HUES48 (cell line): ENCODE data around the gene DOP1B.
A peak's percentile ranks its signal among the peaks of the same experiment; 100 is the strongest.

Experiments
- H3K27ac ChIP-seq: one replicate; pipeline ENCODE4 v1.7.0; 2013; ENCODE audit warnings: low read depth, low read length, inconsistent platforms
- H3K27me3 ChIP-seq: 2 replicates; pipeline ENCODE4 v1.6.1; 2013; ENCODE audit warnings: mild to moderate bottlenecking, low read length; ENCODE audit not compliant: control insufficient read depth, insufficient read depth
- H3K36me3 ChIP-seq: 2 replicates; pipeline ENCODE4 v1.6.1; 2013; ENCODE audit warnings: low read length; ENCODE audit not compliant: control insufficient read depth, insufficient read depth
- H3K4me1 ChIP-seq: 2 replicates; pipeline ENCODE4 v1.6.1; 2013; ENCODE audit warnings: mild to moderate bottlenecking, low read length; ENCODE audit not compliant: control insufficient read depth, insufficient read depth
- H3K4me3 ChIP-seq: 2 replicates; pipeline ENCODE4 v1.5.1; 2013; ENCODE audit warnings: mild to moderate bottlenecking, low read depth, low read length
- H3K9ac ChIP-seq: 2 replicates; pipeline ENCODE4 v1.6.1; 2013; ENCODE audit warnings: mild to moderate bottlenecking, low read depth, low read length, moderate library complexity
- H3K9me3 ChIP-seq: 2 replicates; pipeline ENCODE4 v1.6.1; 2013; ENCODE audit warnings: low read length; ENCODE audit not compliant: control insufficient read depth, insufficient read depth

Gene DOP1B

GRCh38 chr21:36202726-36203602 is 46.3 kb downstream of the DOP1B start:
- no peaks in the 10 kb centered on the region for H3K4me1 ChIP-seq
- no peaks in the 10 kb centered on the region for H3K36me3 ChIP-seq
- no peaks in the 10 kb centered on the region for H3K9me3 ChIP-seq
- no peaks in the 10 kb centered on the region for H3K27me3 ChIP-seq
- no peak overlapping the region for H3K9ac ChIP-seq
- H3K4me3 ChIP-seq: no peak overlapping the region
- peak overlapping the region; percentile 12 for H3K27ac ChIP-seq

GRCh38 chr21:36203603-36203889 is 46.9 kb downstream of the DOP1B start:
- no peaks in the 10 kb centered on the region for H3K27me3 ChIP-seq
- H3K9ac ChIP-seq: no peak overlapping the region
- H3K4me1 ChIP-seq: no peaks in the 10 kb centered on the region
- H3K36me3 ChIP-seq: no peaks in the 10 kb centered on the region
- no peak overlapping the region for H3K4me3 ChIP-seq
- H3K27ac ChIP-seq: no peak overlapping the region
- H3K9me3 ChIP-seq: no peaks in the 10 kb centered on the region

GRCh38 chr21:36204980-36205379 is 48.4 kb downstream of the DOP1B start:
- Histone ChIP-seq H3K9ac (no peak overlapping the region), H3K27me3 (no peaks in the 10 kb centered on the region), H3K4me3 (no peak overlapping the region), H3K27ac (no peak overlapping the region), H3K36me3 (no peaks in the 10 kb centered on the region), H3K9me3 (no peaks in the 10 kb centered on the region), H3K4me1 (no peaks in the 10 kb centered on the region; the same call in 1 of the 2 replicates)

- Histone ChIP-seq H3K9ac (no peak overlapping the region), H3K4me1 (no peaks in the 10 kb centered on the region; the same call in 1 of the 2 replicates), H3K27ac (no peak overlapping the region), H3K36me3 (no peaks in the 10 kb centered on the region), H3K9me3 (no peaks in the 10 kb centered on the region), H3K4me3 (no peak overlapping the region), H3K27me3 (no peaks in the 10 kb centered on the region)
These were observed 49.3 kb downstream of the DOP1B start for GRCh38 chr21:36205962-36206361.
